K562 (cell line): ENCODE results near the gene GUK1. TPM values are rescaled to one million over a fixed set of nuclear protein-coding genes. Genes with fewer than 3 reads are reported as not detected.

Experiments
- CBX2 ChIP-seq: fragments of 200-600 bp; sonication (generic); IDR thresholded peaks from one replicate; pipeline ENCODE4 v1.6.1; 2012; ENCODE audit warnings: mild to moderate bottlenecking, low read length, inconsistent platforms; ENCODE audit not compliant: insufficient read depth, poor library complexity, severe bottlenecking
- CREB5 ChIP-seq: fragments of 250-450 bp; sonication (Bioruptor Pico); IDR thresholded peaks from 2 replicates; pipeline ENCODE4 v1.5.0; 2020; ENCODE audit warnings: mild to moderate bottlenecking
- ELK1 ChIP-seq: sonication (generic); formaldehyde crosslinking; IDR thresholded peaks from 2 replicates; pipeline ENCODE4 v1.8.1; 2022; ENCODE audit warnings: missing genetic modification reagents
- ESRRB ChIP-seq: fragments of 250-450 bp; sonication (Bioruptor Pico); IDR thresholded peaks from 2 replicates; pipeline ENCODE4 v1.5.0; 2020; ENCODE audit warnings: mild to moderate bottlenecking, moderate library complexity, borderline replicate concordance
- GATA2 ChIP-seq: sonication (generic); formaldehyde crosslinking; IDR thresholded peaks from 2 replicates; pipeline ENCODE4 v1.4.0; 2020; ENCODE audit warnings: mild to moderate bottlenecking, missing genetic modification reagents
- GTF2A2 ChIP-seq: IDR thresholded peaks from 2 replicates; pipeline ENCODE4 v1.6.1; 2016; ENCODE audit warnings: mild to moderate bottlenecking, missing genetic modification characterization, missing compliant biosample characterization
- NCOA1 ChIP-seq: fragments of 450-650 bp; IDR thresholded peaks from 2 replicates; pipeline ENCODE4 v1.6.1; 2016; ENCODE audit warnings: low read depth
- SMAD1 ChIP-seq: fragments of 150-350 bp; IDR thresholded peaks from 2 replicates; pipeline ENCODE4 v1.6.1; 2014; ENCODE audit warnings: low read length, low read depth; ENCODE audit not compliant: partially characterized antibody
- SRSF1 ChIP-seq: fragments of 200-400 bp; formaldehyde crosslinking; IDR thresholded peaks from 2 replicates; pipeline ENCODE4 v1.6.1; 2017; ENCODE audit warnings: mild to moderate bottlenecking, low read depth, low read length, moderate library complexity
- ZNF134 ChIP-seq: fragments of 250-450 bp; sonication (Bioruptor Pico); conservative IDR thresholded peaks from 2 replicates; pipeline ENCODE4 v1.4.0; 2020
- polyA plus RNA-seq, 8 experiments: library from polyadenylated mRNA; depleted of rRNA in 4 of 8; stranded (reverse) in 5 of 8; unstranded in 3 of 8; fragments of >200 nt; fragmentation: Nextera tagmentation in 2 of 8; fragmentation: Illumina TruSeq in 1 of 8; extraction: Ambion mirVana in 2 of 8; extraction: Trizol in 1 of 8; gene quantifications; 2 replicates each; pipeline versions ENCODE4 v1.2.1 to v1.2.3, GENCODE V29; 2011 to 2014; ENCODE audit warnings: inconsistent platforms in 1 of 8, missing spikeins in 1 of 8
- total RNA-seq, 7 experiments: library from RNA; depleted of rRNA in 6 of 7; stranded (reverse); fragments of >200 nt in 6 of 7; fragmentation: Illumina TruSeq in 2 of 7; extraction: Trizol in 2 of 7; gene quantifications; 2 replicates each; pipeline versions ENCODE4 v1.2.1 to v1.2.3, GENCODE V29; 2011 to 2021; ENCODE audit warnings: low replicate concordance in 1 of 7
- TF ChIP-seq, protein P1 (sequence below): fragments of 450-650 bp; IDR thresholded peaks from 2 replicates; pipeline ENCODE4 v1.6.1; 2016; ENCODE audit warnings: borderline replicate concordance
- TF ChIP-seq, protein P2 (sequence below): fragments of 250-450 bp; sonication (Bioruptor Pico); IDR thresholded peaks from 2 replicates; pipeline ENCODE4 v1.5.0; 2021
- TF ChIP-seq, protein P3 (sequence below), 2 experiments: IDR thresholded peaks; 2 replicates each; pipeline ENCODE4 v1.6.1; 2011; ENCODE audit warnings: borderline replicate concordance in 1 of 2, control low read depth in 1 of 2, low read depth in 1 of 2, low read length in 1 of 2, mild to moderate bottlenecking in 1 of 2, mixed read lengths in 1 of 2, moderate library complexity in 1 of 2; ENCODE audit not compliant: insufficient read depth in 1 of 2, insufficient read length in 1 of 2, poor library complexity in 1 of 2, severe bottlenecking in 1 of 2; ENCODE audit errors: extremely low read depth in 1 of 2

The GUK1 gene
- total and polyA plus RNA-seq, 9 of the 15 experiments (the other 6 are each of a cell fraction or from before 2014, with no cell fraction given): 7.0 to 331 (median 132) TPM

- TF ChIP-seq, protein P1, sequence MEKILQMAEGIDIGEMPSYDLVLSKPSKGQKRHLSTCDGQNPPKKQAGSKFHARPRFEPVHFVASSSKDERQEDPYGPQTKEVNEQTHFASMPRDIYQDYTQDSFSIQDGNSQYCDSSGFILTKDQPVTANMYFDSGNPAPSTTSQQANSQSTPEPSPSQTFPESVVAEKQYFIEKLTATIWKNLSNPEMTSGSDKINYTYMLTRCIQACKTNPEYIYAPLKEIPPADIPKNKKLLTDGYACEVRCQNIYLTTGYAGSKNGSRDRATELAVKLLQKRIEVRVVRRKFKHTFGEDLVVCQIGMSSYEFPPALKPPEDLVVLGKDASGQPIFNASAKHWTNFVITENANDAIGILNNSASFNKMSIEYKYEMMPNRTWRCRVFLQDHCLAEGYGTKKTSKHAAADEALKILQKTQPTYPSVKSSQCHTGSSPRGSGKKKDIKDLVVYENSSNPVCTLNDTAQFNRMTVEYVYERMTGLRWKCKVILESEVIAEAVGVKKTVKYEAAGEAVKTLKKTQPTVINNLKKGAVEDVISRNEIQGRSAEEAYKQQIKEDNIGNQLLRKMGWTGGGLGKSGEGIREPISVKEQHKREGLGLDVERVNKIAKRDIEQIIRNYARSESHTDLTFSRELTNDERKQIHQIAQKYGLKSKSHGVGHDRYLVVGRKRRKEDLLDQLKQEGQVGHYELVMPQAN: peak; percentile 80
- no peak for TF ChIP-seq SMAD1
- TF ChIP-seq SRSF1: 0 out of 2 replicates have a peak, but pooled peaks have one; percentile 25
- TF ChIP-seq, protein P2, sequence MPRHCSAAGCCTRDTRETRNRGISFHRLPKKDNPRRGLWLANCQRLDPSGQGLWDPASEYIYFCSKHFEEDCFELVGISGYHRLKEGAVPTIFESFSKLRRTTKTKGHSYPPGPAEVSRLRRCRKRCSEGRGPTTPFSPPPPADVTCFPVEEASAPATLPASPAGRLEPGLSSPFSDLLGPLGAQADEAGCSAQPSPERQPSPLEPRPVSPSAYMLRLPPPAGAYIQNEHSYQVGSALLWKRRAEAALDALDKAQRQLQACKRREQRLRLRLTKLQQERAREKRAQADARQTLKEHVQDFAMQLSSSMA (CRISPR knock-in tag): peak; percentile 90; the same call in 1 of the 2 replicates
- no peak for TF ChIP-seq CREB5
- TF ChIP-seq, protein P3, sequence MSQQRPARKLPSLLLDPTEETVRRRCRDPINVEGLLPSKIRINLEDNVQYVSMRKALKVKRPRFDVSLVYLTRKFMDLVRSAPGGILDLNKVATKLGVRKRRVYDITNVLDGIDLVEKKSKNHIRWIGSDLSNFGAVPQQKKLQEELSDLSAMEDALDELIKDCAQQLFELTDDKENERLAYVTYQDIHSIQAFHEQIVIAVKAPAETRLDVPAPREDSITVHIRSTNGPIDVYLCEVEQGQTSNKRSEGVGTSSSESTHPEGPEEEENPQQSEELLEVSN (IDR thresholded peaks at IDR 0.05; ENCODE audit: borderline replicate concordance in 1 of 2, extremely low read depth in 1 of 2, insufficient read depth in 1 of 2, insufficient read length in 1 of 2, low read depth in 1 of 2, low read length in 1 of 2, poor library complexity in 1 of 2, severe bottlenecking in 1 of 2): peak; percentile 10 to 37
- TF ChIP-seq NCOA1: peak; percentile 96
- TF ChIP-seq CBX2: no peak
- no peak for TF ChIP-seq ESRRB
- TF ChIP-seq GATA2 (CRISPR knock-in tag): no peak
- no peak for TF ChIP-seq ELK1 (CRISPR knock-in tag)
- TF ChIP-seq GTF2A2 (tag): no peak
- no peak for TF ChIP-seq ZNF134 (CRISPR knock-in tag)
Measured at GRCh38 chr1:228139931-228140723, at the start of gene GUK1 (continued).
